ENCODE results near the gene SFTPA2. TPM values are rescaled to one million over a fixed set of nuclear protein-coding genes. Genes with fewer than 3 reads are reported as not detected.
"Not testable (repeated sequence)": the region's sequence is repeated elsewhere in the genome, so short reads cannot be mapped to it uniquely, and the experiment has no call there.

SFTPA2 gene
- total and polyA plus RNA-seq, 2 of the 4 experiments (the other 2 are of a cell fraction): not detected

GRCh38 chr10:79511891-79512583, 48.2 kb downstream of the SFTPA2 start, which contains the start of gene EIF5AL1:
EIF5AL1 (plus strand) TSS chr10:79512533; CDS start chr10:79512650, 117 bp downstream.
- ATAC-seq (ENCODE audit: low read depth): peak; percentile 5; the same call in 1 of the 2 replicates
- H3K27me3 ChIP-seq (ENCODE audit: control insufficient read depth, insufficient read depth, low read length); POLR2A ChIA-PET (ENCODE audit: unreplicated experiment); in situ Hi-C loops (cut with MboI; ENCODE audit: low sequenced_read_pairs); H3K4me2 ChIP-seq (ENCODE audit: low read depth, low read length); H3K4me1 ChIP-seq (ENCODE audit: control insufficient read depth, insufficient read depth, low read length); H2AK5ac ChIP-seq (ENCODE audit: low read depth, low read length); H2AK9ac ChIP-seq (replicated peaks; ENCODE audit: low read depth, low read length, poor library complexity); BruUV-seq (replicated peaks); H2AFZ ChIP-seq (replicated peaks; ENCODE audit: low read length, poor library complexity); H3K18ac ChIP-seq (ENCODE audit: low read depth, low read length); H3K14ac ChIP-seq (replicated peaks; ENCODE audit: low read depth, low read length); intact Hi-C loops (cut with micrococcal nuclease); H4K91ac ChIP-seq (ENCODE audit: insufficient read depth, low read depth, low read length); DNase-seq; H3K36me3 ChIP-seq (ENCODE audit: control insufficient read depth, insufficient read depth, low read length); H3K23ac ChIP-seq (ENCODE audit: low read depth, low read length); H3K56ac ChIP-seq (ENCODE audit: extremely low read depth, insufficient read depth, low read length); H3K9me3 ChIP-seq (ENCODE audit: control insufficient read depth, insufficient read depth, low read length); H3K9me1 ChIP-seq (ENCODE audit: insufficient read depth, low read length); H4K8ac ChIP-seq (ENCODE audit: low read depth in 2 of 2, low read length in 2 of 2); H2BK120ac ChIP-seq (ENCODE audit: low read depth, low read length); H2BK15ac ChIP-seq (ENCODE audit: low read depth, low read length); H3K9ac ChIP-seq (ENCODE audit: low read depth, low read length); H2BK5ac ChIP-seq (ENCODE audit: low read depth, low read length, poor library complexity, severe bottlenecking); CTCF ChIA-PET; H3K79me1 ChIP-seq (ENCODE audit: low read depth in 1 of 2, low read length in 2 of 2); H3K27ac ChIP-seq (ENCODE audit: insufficient read depth, low read length); H4K20me1 ChIP-seq (ENCODE audit: insufficient read depth, low read length); H2BK20ac ChIP-seq (ENCODE audit: low read depth, low read length); H4K5ac ChIP-seq (ENCODE audit: low read depth, low read length); H3K4ac ChIP-seq (ENCODE audit: low read depth, low read length); H3K4me3 ChIP-seq (ENCODE audit: insufficient read depth, low read depth, low read length); dilution Hi-C loops (cut with HindIII; ENCODE audit: low sequenced_read_pairs, unreplicated experiment): not testable (repeated sequence)
- no CpG with 5 or more reads among the region's 17 CpGs for WGBS, 2 experiments (ENCODE audit: extremely low coverage in 2 of 2, insufficient read length in 1 of 2)

GRCh38 chr10:79509934-79510508, 50.2 kb downstream of the SFTPA2 start:
- H4K20me1 ChIP-seq (ENCODE audit: insufficient read depth, low read length); BruUV-seq (replicated peaks); H2BK120ac ChIP-seq (ENCODE audit: low read depth, low read length); H4K5ac ChIP-seq (ENCODE audit: low read depth, low read length); H3K79me1 ChIP-seq (ENCODE audit: low read depth in 1 of 2, low read length in 2 of 2); H2AK5ac ChIP-seq (ENCODE audit: low read depth, low read length); H2BK5ac ChIP-seq (ENCODE audit: low read depth, low read length, poor library complexity, severe bottlenecking); intact Hi-C loops (cut with micrococcal nuclease); H4K91ac ChIP-seq (ENCODE audit: insufficient read depth, low read depth, low read length); POLR2A ChIA-PET (ENCODE audit: unreplicated experiment); H2AFZ ChIP-seq (replicated peaks; ENCODE audit: low read length, poor library complexity); DNase-seq; H2BK20ac ChIP-seq (ENCODE audit: low read depth, low read length); in situ Hi-C loops (cut with MboI; ENCODE audit: low sequenced_read_pairs); H3K9me3 ChIP-seq (ENCODE audit: control insufficient read depth, insufficient read depth, low read length); CTCF ChIA-PET; H3K56ac ChIP-seq (ENCODE audit: extremely low read depth, insufficient read depth, low read length); H2AK9ac ChIP-seq (replicated peaks; ENCODE audit: low read depth, low read length, poor library complexity); H3K36me3 ChIP-seq (ENCODE audit: control insufficient read depth, insufficient read depth, low read length); H3K4ac ChIP-seq (ENCODE audit: low read depth, low read length); H2BK15ac ChIP-seq (ENCODE audit: low read depth, low read length); H3K18ac ChIP-seq (ENCODE audit: low read depth, low read length); H4K8ac ChIP-seq (ENCODE audit: low read depth in 2 of 2, low read length in 2 of 2); H3K27ac ChIP-seq (ENCODE audit: insufficient read depth, low read length); H3K4me2 ChIP-seq (ENCODE audit: low read depth, low read length); dilution Hi-C loops (cut with HindIII; ENCODE audit: low sequenced_read_pairs, unreplicated experiment); H3K14ac ChIP-seq (replicated peaks; ENCODE audit: low read depth, low read length); H3K4me3 ChIP-seq (ENCODE audit: insufficient read depth, low read depth, low read length); H3K27me3 ChIP-seq (ENCODE audit: control insufficient read depth, insufficient read depth, low read length); H3K4me1 ChIP-seq (ENCODE audit: control insufficient read depth, insufficient read depth, low read length); H3K9ac ChIP-seq (ENCODE audit: low read depth, low read length); H3K23ac ChIP-seq (ENCODE audit: low read depth, low read length); H3K9me1 ChIP-seq (ENCODE audit: insufficient read depth, low read length): not testable (repeated sequence)
- WGBS, 2 experiments (ENCODE audit: extremely low coverage in 2 of 2, insufficient read length in 1 of 2): no CpG with 5 or more reads among the region's 5 CpGs
- ATAC-seq (ENCODE audit: low read depth): peak; percentile 55
